Body of pancreas (tissue), 4 donors: ENCODE results near the gene ZFP62. TPM values are rescaled to one million over a fixed set of nuclear protein-coding genes. Genes with fewer than 3 reads are reported as not detected.
"Not testable (repeated sequence)": the region's sequence is repeated elsewhere in the genome, so short reads cannot be mapped to it uniquely, and the experiment has no call there.

Experiments
- ATAC-seq: fragments of 150-250 bp; one replicate; pipeline ENCODE4 v1.9.1; 2016
- DNase-seq, 4 donors: peaks; one replicate each; pipeline ENCODE4 v3.0.0-alpha.2; 2019
- H3K27ac ChIP-seq, 4 donors: fragments of 200-600 bp; sonication (generic); 1 replicate in 3 of 4; 2 replicates in 1 of 4; pipeline versions ENCODE4 v1.5.1 to v1.6.1; 2016 to 2019; ENCODE audit warnings: mild to moderate bottlenecking in 1 of 4, mixed read lengths in 1 of 4, moderate library complexity in 1 of 4
- H3K27me3 ChIP-seq, 2 donors: fragments of 200-600 bp; sonication (generic); one replicate each; pipeline ENCODE4 v1.6.0; 2016; ENCODE audit warnings: mild to moderate bottlenecking in 1 of 2
- H3K36me3 ChIP-seq, 2 donors: fragments of 200-600 bp; sonication (generic); replicated peaks in 1 of 2; 2 replicates each; pipeline ENCODE4 v1.5.1; 2016; ENCODE audit warnings: low read depth in 2 of 2; ENCODE audit not compliant: insufficient read depth in 1 of 2
- H3K4me1 ChIP-seq: fragments of 200-600 bp; sonication (generic); one replicate; pipeline ENCODE4 v1.6.0; 2016
- H3K4me3 ChIP-seq, 2 donors: fragments of 200-600 bp; sonication (generic); 1 replicate in 1 of 2; 2 replicates in 1 of 2; pipeline ENCODE4 v1.5.1; 2016 to 2019
- H3K9me3 ChIP-seq, 3 donors: fragments of 200-600 bp; sonication (generic); 1 replicate in 2 of 3; 2 replicates in 1 of 3; pipeline ENCODE4 v1.5.1; 2016
- POLR2A ChIP-seq, 3 donors: fragments of 450-650 bp; IDR thresholded peaks; one replicate each; pipeline ENCODE4 v1.6.1; 2016; ENCODE audit warnings: antibody characterized with exemption in 3 of 3, mild to moderate bottlenecking in 2 of 3
- WGBS, 2 donors: methylation state at CpG; one replicate each; pipeline ENCODE4 v1.1.5; 2017; 5-methylcytosine and 5-hydroxymethylcytosine counted together
- intact Hi-C: fragments of 100-400 bp; cut with DNase I; formaldehyde crosslinking; loops from one replicate; pipeline ENCODE4 v1.15.1; 2023
- total RNA-seq, 2 donors: library from RNA; depleted of rRNA; stranded (reverse); fragments of >200 nt; gene quantifications; one replicate each; pipeline ENCODE4 v1.1.0, GENCODE V29; 2016
- TF ChIP-seq, protein P1 (sequence below), 7 experiments: fragments of 450-650 bp in 4 of 7; fragments of 200-600 bp in 3 of 7; sonication (generic) in 3 of 7; IDR thresholded peaks; one replicate each; pipeline ENCODE4 v1.5.1; 2016 to 2019; ENCODE audit warnings: antibody characterized with exemption in 7 of 7

ZFP62 gene
- total RNA-seq, 2 donors from 2014 or later: 17.1 to 24.6 TPM

- DNase-seq (peak; percentile 32 to 42 (median 35)), ATAC-seq (peak; percentile 87)
- intact Hi-C loops: no loop called here
- no peaks in the 10 kb centered on the region for H3K27me3 ChIP-seq
- H3K9me3 ChIP-seq: no peaks in the 10 kb centered on the region
- H3K4me3 ChIP-seq: no peak within 1 kb of the TSS
- peaks cover 12% of the 10 kb centered on the region for H3K4me1 ChIP-seq
- 48 to 67% methylated on average over 9 of the region's 9 CpGs for WGBS, 2 donors
- TF ChIP-seq, protein P1, sequence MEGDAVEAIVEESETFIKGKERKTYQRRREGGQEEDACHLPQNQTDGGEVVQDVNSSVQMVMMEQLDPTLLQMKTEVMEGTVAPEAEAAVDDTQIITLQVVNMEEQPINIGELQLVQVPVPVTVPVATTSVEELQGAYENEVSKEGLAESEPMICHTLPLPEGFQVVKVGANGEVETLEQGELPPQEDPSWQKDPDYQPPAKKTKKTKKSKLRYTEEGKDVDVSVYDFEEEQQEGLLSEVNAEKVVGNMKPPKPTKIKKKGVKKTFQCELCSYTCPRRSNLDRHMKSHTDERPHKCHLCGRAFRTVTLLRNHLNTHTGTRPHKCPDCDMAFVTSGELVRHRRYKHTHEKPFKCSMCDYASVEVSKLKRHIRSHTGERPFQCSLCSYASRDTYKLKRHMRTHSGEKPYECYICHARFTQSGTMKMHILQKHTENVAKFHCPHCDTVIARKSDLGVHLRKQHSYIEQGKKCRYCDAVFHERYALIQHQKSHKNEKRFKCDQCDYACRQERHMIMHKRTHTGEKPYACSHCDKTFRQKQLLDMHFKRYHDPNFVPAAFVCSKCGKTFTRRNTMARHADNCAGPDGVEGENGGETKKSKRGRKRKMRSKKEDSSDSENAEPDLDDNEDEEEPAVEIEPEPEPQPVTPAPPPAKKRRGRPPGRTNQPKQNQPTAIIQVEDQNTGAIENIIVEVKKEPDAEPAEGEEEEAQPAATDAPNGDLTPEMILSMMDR (IDR thresholded peaks at IDR 0.05): no peak
- no peak for TF ChIP-seq POLR2A (IDR thresholded peaks at IDR 0.05)
- no peaks in the 10 kb centered on the region for H3K36me3 ChIP-seq
- H3K27ac ChIP-seq: peak within 1 kb of the TSS in 3 of 4 donors; percentile 17 to 35 (median 24)
Measured at GRCh38 chr5:180898621-180899246, 37.7 kb upstream of the ZFP62 start, which contains the start of gene BTNL8. Gene BTNL8 (plus strand): TSS chr5:180899159. CDS start chr5:180899311, 152 bp downstream.

GRCh38 chr5:180895330-180895729 is 34.3 kb upstream of the ZFP62 start:
- WGBS, 2 donors: 71 to 91% methylated on average over 1 of the region's 1 CpG
- not testable (repeated sequence) for DNase-seq

DNA sequence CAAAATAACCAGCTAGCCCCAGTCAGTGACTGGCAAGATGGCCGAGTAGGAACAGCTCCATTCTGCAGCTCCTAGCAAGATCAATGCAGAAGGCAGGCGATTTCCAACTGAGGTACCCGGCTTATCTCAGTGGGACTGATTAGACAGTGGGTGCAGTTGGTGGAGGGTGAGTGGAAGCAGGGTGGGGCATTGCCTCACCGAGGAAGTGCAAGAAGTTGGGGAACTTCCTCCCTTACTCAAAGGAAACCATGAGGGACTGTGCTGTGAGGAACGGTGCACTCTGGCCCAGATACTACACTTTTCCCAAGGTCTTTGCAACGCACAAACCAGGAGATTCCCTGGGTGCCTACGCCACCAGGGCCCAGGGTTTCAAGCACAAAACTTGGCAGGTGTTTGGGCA is 28.3 kb upstream of the ZFP62 start:
- Histone ChIP-seq H3K27me3 (no peaks in the 10 kb centered on the region), H3K9me3 (no peaks in the 10 kb centered on the region), H3K36me3 (no peaks in the 10 kb centered on the region), H3K4me3 (no peak overlapping the region), H3K27ac (no peak overlapping the region), H3K4me1 (peaks cover 14% of the 10 kb centered on the region)
- TF ChIP-seq, protein P1 (IDR thresholded peaks at IDR 0.05): no peak
- TF ChIP-seq POLR2A (IDR thresholded peaks at IDR 0.05): no peak
- no peak for DNase-seq
- WGBS, 2 donors: 60 to 84% methylated on average over 7 of the region's 7 CpGs
- intact Hi-C loops: no loop called here
- no peak for ATAC-seq

More at GRCh38 chr5:180895330-180895729, 34.3 kb upstream of the ZFP62 start:
- H3K27me3 ChIP-seq, H3K4me3 ChIP-seq, H3K36me3 ChIP-seq, H3K27ac ChIP-seq, intact Hi-C loops, ATAC-seq, H3K9me3 ChIP-seq: not testable (repeated sequence)
- H3K4me1 ChIP-seq: peaks cover 12% of the 10 kb centered on the region

GRCh38 chr5:180885845-180886529 is 24.9 kb upstream of the ZFP62 start:
- intact Hi-C loops, H3K36me3 ChIP-seq, H3K4me3 ChIP-seq, H3K27me3 ChIP-seq, H3K9me3 ChIP-seq: not testable (repeated sequence)
- peak; percentile 98 for ATAC-seq
- peak overlapping the region in 3 of 4 donors; percentile 30 to 54 (median 36) for H3K27ac ChIP-seq
- WGBS, 2 donors: 44 to 46% methylated on average over 6 to 11 of the region's 11 CpGs
- peak; percentile 78 to 89 (median 88) for DNase-seq
- peaks cover 14% of the 10 kb centered on the region for H3K4me1 ChIP-seq
- TF ChIP-seq POLR2A (IDR thresholded peaks at IDR 0.05): peak in 1 of 3 donors; percentile 9

- H3K36me3 ChIP-seq: no peaks in the 10 kb centered on the region
- no peak for ATAC-seq
- TF ChIP-seq, protein P1 (IDR thresholded peaks at IDR 0.05): no peak
- TF ChIP-seq POLR2A (IDR thresholded peaks at IDR 0.05): no peak
- peak overlapping the region in 2 of 4 donors; percentile 69 to 73 for H3K27ac ChIP-seq
- H3K27me3 ChIP-seq: no peaks in the 10 kb centered on the region
- intact Hi-C loops: no loop called here
- H3K4me3 ChIP-seq: no peak overlapping the region
- H3K4me1 ChIP-seq: peaks cover 36% of the 10 kb centered on the region
- no peaks in the 10 kb centered on the region for H3K9me3 ChIP-seq
- peak in 1 of 4 donors; percentile 25 for DNase-seq
- 53 to 60% methylated on average over 10 of the region's 10 CpGs for WGBS, 2 donors
Measured at GRCh38 chr5:180875860-180876426, 14.9 kb upstream of the ZFP62 start.
